Stomach (tissue), 9 donors: ENCODE data around the gene YAF2. TPM values are rescaled to one million over a fixed set of nuclear protein-coding genes. Genes with fewer than 3 reads are reported as not detected.

Experiments used
- DNase-seq, 2 donors: peaks; one replicate each; pipeline versions ENCODE4 v3.0.0 to v3.0.0-alpha.2; 2013 to 2019
- H3K27ac ChIP-seq, 5 donors: fragments of 200-600 bp in 4 of 5; sonication (generic) in 4 of 5; one replicate each; pipeline ENCODE4 v1.5.1; 2013 to 2019; ENCODE audit warnings: mild to moderate bottlenecking in 1 of 5, moderate library complexity in 1 of 5
- H3K27me3 ChIP-seq, 3 donors: fragments of 200-600 bp; sonication (generic); one replicate each; pipeline ENCODE4 v1.5.1; 2017 to 2019; ENCODE audit warnings: mixed run types in 1 of 3
- H3K36me3 ChIP-seq, 4 donors: fragments of 200-600 bp; sonication (generic); 1 replicate in 3 of 4; 2 replicates in 1 of 4; pipeline ENCODE4 v1.5.1; 2016 to 2019
- H3K4me1 ChIP-seq, 4 donors: fragments of 200-600 bp; sonication (generic); one replicate each; pipeline ENCODE4 v1.5.1; 2016 to 2019
- H3K4me3 ChIP-seq, 4 donors: fragments of 200-600 bp; sonication (generic) in 3 of 4; one replicate each; pipeline ENCODE4 v1.5.1; 2016 to 2019; ENCODE audit warnings: mild to moderate bottlenecking in 1 of 4
- H3K9me3 ChIP-seq, 4 donors: fragments of 200-600 bp; sonication (generic); one replicate each; pipeline ENCODE4 v1.5.1; 2016 to 2019
- EP300 ChIP-seq: sonication (generic); formaldehyde crosslinking; IDR thresholded peaks from one replicate; pipeline ENCODE4 v1.6.1; 2017; ENCODE audit warnings: antibody characterized with exemption
- POLR2A ChIP-seq, 4 donors: fragments of 450-650 bp; IDR thresholded peaks; one replicate each; pipeline ENCODE4 v1.6.1; 2016; ENCODE audit warnings: antibody characterized with exemption in 4 of 4, control low read depth in 2 of 4, mild to moderate bottlenecking in 1 of 4, moderate library complexity in 1 of 4
- POLR2AphosphoS5 ChIP-seq, 3 donors: sonication (generic); formaldehyde crosslinking; IDR thresholded peaks; one replicate each; pipeline ENCODE4 v1.6.1; 2016; ENCODE audit warnings: antibody characterized with exemption in 3 of 3
- WGBS, 5 donors: extraction: QIAGEN DNeasy Blood & Tissue Kit in 3 of 5; methylation state at CpG; one replicate each; pipeline versions ENCODE4 v1.1.5 to v1.1.7; 2013 to 2018; 5-methylcytosine and 5-hydroxymethylcytosine counted together
- intact Hi-C: fragments of 100-400 bp; cut with DNase I; formaldehyde crosslinking; loops from one replicate; pipeline ENCODE4 v1.15.1; 2023; ENCODE audit warnings: low total_unique reads
- polyA plus RNA-seq, 3 donors: library from polyadenylated mRNA; stranded (reverse); fragments of 200-250 nt; gene quantifications; one replicate each; pipeline ENCODE4 v1.2.3, GENCODE V29; 2013
- total RNA-seq, 5 donors: library from RNA; depleted of rRNA; stranded (reverse); fragments of >200 nt; gene quantifications; one replicate each; pipeline versions ENCODE4 v1.1.0 to v1.2.3, GENCODE V29; 2014 to 2016
- TF ChIP-seq, protein P1 (sequence below), 7 experiments: fragments of 450-650 bp in 4 of 7; fragments of 200-600 bp in 3 of 7; sonication (generic) in 3 of 7; IDR thresholded peaks; one replicate each; pipeline ENCODE4 v1.5.1; 2016 to 2019; ENCODE audit warnings: antibody characterized with exemption in 7 of 7, control low read depth in 2 of 7, mild to moderate bottlenecking in 1 of 7
- donor health status: healthy with polysubstance abuse.
- donor health status: Bipolar disorder and iron deficiency.
- donor health status: healthy.

YAF2 gene
- total and polyA plus RNA-seq, 8 donors, result 8.7 to 91.0 (median 36.6) TPM

DNA sequence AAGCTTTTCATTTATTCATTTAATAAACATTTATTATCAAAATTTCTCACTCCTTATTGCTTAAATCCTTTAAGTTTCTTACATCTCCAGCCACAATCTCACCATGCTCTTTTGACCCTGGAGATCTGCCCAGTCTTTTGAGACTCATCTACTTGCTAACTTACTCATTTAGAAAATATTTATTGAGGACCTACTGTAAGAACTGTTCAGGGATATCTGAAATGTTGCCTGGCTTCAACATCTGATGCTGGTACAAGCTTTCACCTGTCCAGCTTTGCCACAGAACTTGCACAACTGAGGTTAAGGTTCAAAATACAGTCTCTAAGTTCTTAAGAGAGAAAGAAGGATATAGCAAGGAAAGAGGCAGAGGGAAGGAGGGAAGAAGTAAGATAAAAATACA is 75.9 kb downstream of the YAF2 start:
- H3K9me3 ChIP-seq, result no peaks in the 10 kb centered on the region
- peaks cover 0 to 12% (median 4%) of the 10 kb centered on the region in 4 donors for H3K4me1 ChIP-seq
- intact Hi-C loops, result no loop called here
- no peak for DNase-seq
- peaks cover 3 to 31% (median 24%) of the 10 kb centered on the region in 4 donors for H3K36me3 ChIP-seq
- H3K27ac ChIP-seq, result no peak overlapping the region
- TF ChIP-seq, protein P1, sequence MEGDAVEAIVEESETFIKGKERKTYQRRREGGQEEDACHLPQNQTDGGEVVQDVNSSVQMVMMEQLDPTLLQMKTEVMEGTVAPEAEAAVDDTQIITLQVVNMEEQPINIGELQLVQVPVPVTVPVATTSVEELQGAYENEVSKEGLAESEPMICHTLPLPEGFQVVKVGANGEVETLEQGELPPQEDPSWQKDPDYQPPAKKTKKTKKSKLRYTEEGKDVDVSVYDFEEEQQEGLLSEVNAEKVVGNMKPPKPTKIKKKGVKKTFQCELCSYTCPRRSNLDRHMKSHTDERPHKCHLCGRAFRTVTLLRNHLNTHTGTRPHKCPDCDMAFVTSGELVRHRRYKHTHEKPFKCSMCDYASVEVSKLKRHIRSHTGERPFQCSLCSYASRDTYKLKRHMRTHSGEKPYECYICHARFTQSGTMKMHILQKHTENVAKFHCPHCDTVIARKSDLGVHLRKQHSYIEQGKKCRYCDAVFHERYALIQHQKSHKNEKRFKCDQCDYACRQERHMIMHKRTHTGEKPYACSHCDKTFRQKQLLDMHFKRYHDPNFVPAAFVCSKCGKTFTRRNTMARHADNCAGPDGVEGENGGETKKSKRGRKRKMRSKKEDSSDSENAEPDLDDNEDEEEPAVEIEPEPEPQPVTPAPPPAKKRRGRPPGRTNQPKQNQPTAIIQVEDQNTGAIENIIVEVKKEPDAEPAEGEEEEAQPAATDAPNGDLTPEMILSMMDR (IDR thresholded peaks at IDR 0.05), result no peak
- TF ChIP-seq POLR2AphosphoS5 (IDR thresholded peaks at IDR 0.05) (no peak), EP300 (no peak), POLR2A (IDR thresholded peaks at IDR 0.05) (no peak)
- no peak overlapping the region for H3K4me3 ChIP-seq
- H3K27me3 ChIP-seq, result no peaks in the 10 kb centered on the region

DNA sequence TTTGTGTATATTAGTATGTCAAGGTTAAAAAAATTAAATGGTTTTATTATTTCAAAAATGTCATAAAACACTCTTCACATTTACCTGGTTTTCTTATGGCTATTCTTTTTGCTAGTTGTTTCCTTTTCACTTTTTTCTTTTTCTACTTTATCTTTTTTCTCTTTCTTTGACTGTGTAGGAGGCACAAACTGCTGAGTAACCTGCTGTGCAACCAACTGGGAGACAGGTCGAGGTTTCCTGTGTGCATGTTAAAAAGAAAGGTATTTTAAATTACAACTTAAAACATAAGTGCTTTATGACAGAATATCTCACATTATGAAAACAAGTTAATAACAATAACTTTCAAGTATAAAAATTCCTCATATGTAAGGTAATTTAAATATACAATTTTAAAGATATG is 76.5 kb downstream of the YAF2 start:
- H3K9me3 ChIP-seq, result no peaks in the 10 kb centered on the region
- 66 to 75% (median 67%) methylated on average over 1 of the region's 1 CpG for WGBS, 5 donors
- TF ChIP-seq EP300 (no peak), POLR2AphosphoS5 (IDR thresholded peaks at IDR 0.05) (no peak), POLR2A (IDR thresholded peaks at IDR 0.05) (no peak)
- TF ChIP-seq, protein P1 (IDR thresholded peaks at IDR 0.05), result no peak
- intact Hi-C loops, result no loop called here
- no peak for DNase-seq
- peaks cover 0 to 12% (median 4%) of the 10 kb centered on the region in 4 donors for H3K4me1 ChIP-seq
- no peak overlapping the region for H3K27ac ChIP-seq
- no peaks in the 10 kb centered on the region for H3K27me3 ChIP-seq
- H3K4me3 ChIP-seq, result no peak overlapping the region
- H3K36me3 ChIP-seq, result peaks cover 3 to 31% (median 24%) of the 10 kb centered on the region in 4 donors

DNA sequence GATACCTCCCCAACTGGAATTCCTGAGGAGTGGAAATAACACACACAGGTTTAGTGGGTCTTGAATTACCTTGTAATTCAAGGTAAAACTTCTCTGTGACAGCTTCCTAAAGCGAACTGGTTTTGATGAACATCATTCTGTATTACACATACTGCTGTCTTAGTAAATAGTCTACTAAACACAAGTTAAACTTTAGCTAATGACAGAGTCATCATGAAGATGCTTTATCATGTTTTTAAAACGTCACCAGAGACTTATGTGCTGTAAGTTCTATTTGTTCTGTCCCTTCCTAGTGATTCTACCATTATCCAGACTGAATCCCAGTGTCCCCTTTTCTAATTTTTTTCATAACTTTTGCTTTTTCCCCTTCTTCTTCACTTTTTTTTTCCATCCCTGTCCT is 81.8 kb downstream of the YAF2 start:
- intact Hi-C loops, result no loop called here
- no peak for DNase-seq

DNA sequence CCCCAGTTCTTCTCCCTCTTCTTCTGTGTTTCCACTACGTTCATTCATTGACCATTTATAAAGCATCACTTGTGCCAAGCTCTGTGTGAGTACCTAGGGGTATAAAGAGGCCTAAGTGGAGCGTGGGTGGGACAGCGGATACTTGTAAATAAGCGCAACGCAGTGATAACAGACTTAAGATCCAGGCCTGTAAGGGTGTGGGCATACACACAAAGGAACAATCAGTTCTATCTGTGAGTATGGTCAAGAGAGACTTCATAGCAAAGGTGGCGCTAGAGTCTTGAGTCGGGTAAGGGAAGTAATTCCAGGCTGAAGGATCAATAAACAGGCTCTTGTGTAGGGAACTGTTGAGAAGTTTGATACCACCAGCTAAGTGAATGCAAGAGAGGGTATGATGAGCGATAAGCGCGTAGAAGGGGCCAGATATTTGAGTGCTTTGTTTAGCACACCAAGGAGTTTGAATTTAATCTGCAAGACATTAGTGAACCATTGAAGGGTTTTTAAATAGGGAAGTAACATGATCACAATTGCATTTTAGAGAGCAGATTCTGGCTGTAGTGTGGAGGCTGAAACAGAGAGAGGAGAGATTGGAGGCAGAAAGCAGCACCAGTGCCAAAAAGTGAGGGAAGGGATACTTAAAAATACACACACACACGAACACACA is 92.4 kb downstream of the YAF2 start:
- Histone ChIP-seq H3K9me3 (no peaks in the 10 kb centered on the region), H3K36me3 (no peaks in the 10 kb centered on the region), H3K27me3 (no peaks in the 10 kb centered on the region), H3K4me1 (peaks cover 8 to 43% (median 28%) of the 10 kb centered on the region in 4 donors), H3K4me3 (peak overlapping the region in 3 of 4 donors; percentile 70 to 87 (median 84)), H3K27ac (peak overlapping the region in 4 of 5 donors; percentile 85 to 95 (median 91))
- intact Hi-C loops, result loop anchor here (5.0 kb wide), 1 partner anchor 92 kb away; the partner anchor contains the start of gene YAF2
- DNase-seq, result peak in 1 of 2 donors; percentile 43
- 39 to 66% (median 58%) methylated on average over 11 of the region's 11 CpGs for WGBS, 5 donors
- no peak for TF ChIP-seq POLR2A (IDR thresholded peaks at IDR 0.05)

More for the DNA sequence above, 81.8 kb downstream of the YAF2 start:
- no peak overlapping the region for H3K4me3 ChIP-seq
- no peaks in the 10 kb centered on the region for H3K27me3 ChIP-seq
- H3K9me3 ChIP-seq, result no peaks in the 10 kb centered on the region
- H3K27ac ChIP-seq, result no peak overlapping the region
- TF ChIP-seq POLR2AphosphoS5 (IDR thresholded peaks at IDR 0.05), result no peak
- TF ChIP-seq EP300, result no peak
- TF ChIP-seq, protein P1 (IDR thresholded peaks at IDR 0.05), result no peak
- TF ChIP-seq POLR2A (IDR thresholded peaks at IDR 0.05), result no peak
- 55 to 92% (median 77%) methylated on average over 2 of the region's 2 CpGs for WGBS, 5 donors
- no peaks in the 10 kb centered on the region for H3K4me1 ChIP-seq
- peaks cover 3 to 31% (median 22%) of the 10 kb centered on the region in 4 donors for H3K36me3 ChIP-seq

DNA sequence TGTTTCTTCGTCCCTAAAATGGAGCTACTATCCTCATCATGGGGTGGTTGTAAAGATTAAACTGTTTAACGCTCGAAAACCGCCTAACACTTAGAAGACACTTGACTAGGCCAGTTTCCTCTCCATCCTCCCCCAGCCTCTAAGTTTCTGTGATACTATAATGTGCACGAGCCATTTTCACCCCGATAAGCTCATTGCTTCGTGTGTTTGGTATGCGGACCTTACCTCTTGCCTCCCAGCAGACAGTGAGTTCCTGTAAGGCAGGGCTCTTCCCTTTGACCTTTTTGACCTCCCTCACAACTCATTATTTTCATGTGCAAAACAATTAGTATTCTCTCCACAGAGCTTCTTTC is 92.9 kb downstream of the YAF2 start:
- TF ChIP-seq POLR2A (IDR thresholded peaks at IDR 0.05) (no peak), EP300 (no peak), POLR2AphosphoS5 (IDR thresholded peaks at IDR 0.05) (no peak)
- TF ChIP-seq, protein P1 (IDR thresholded peaks at IDR 0.05), result no peak
- no peak for DNase-seq
- H3K36me3 ChIP-seq, result no peaks in the 10 kb centered on the region
- peak overlapping the region; percentile 70 to 87 (median 84) for H3K4me3 ChIP-seq
- 2 to 13% (median 11%) methylated on average over 8 of the region's 8 CpGs for WGBS, 5 donors
- H3K27ac ChIP-seq, result peak overlapping the region; percentile 85 to 98 (median 92)
- no peaks in the 10 kb centered on the region for H3K27me3 ChIP-seq
- peaks cover 8 to 43% (median 30%) of the 10 kb centered on the region in 4 donors for H3K4me1 ChIP-seq
- H3K9me3 ChIP-seq, result no peaks in the 10 kb centered on the region
- intact Hi-C loops, result loop anchor here (5.0 kb wide), 1 partner anchor 92 kb away; the partner anchor contains the start of gene YAF2
